ENCODE results near the gene TFAP2E.
"Not testable (repeated sequence)": the region's sequence is repeated elsewhere in the genome, so short reads cannot be mapped to it uniquely, and the experiment has no call there.

TFAP2E gene

DNA sequence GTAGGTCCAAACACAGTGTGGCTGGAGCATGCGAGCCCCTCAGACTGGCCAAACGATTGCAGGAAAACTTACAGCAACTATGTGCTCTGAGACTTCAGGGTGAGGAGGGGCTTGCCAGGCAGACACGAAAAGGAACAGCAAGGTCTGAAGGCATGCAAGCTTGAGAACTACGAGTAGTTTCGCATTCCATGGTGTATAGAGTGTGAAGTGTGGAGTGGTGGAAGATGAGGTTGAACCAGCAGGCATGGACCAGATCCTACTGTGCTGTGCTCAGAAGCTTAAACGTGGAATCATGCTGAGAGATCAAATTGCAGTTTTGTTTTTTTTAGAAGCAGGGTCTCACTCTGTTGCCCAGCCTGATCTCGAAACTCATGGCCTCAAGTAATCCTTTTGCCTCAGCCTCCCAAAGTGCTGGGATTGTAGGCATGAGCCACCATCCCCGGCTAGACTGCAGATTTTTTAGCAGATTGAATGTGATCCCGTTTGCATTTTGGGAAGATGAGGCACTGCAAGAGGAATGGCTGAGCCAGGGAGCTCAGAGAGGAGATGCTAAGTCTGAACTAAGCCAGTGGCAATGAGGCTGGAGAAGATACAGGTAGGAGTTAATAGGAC is 5.1 kb upstream of the TFAP2E start:
- H3K9ac ChIP-seq (ENCODE audit: low read depth, low read length) = no peak overlapping the region
- H3K4me1 ChIP-seq (ENCODE audit: control insufficient read depth, insufficient read depth, low read length) = peaks cover 8% of the 10 kb centered on the region
- H3K27me3 ChIP-seq (ENCODE audit: control insufficient read depth, insufficient read depth, low read length) = peaks cover 8% of the 10 kb centered on the region
- H3K9me3 ChIP-seq (replicated peaks; ENCODE audit: low read length) = no peaks in the 10 kb centered on the region
- no peak overlapping the region for H3K4me3 ChIP-seq (ENCODE audit: low read length)
- no peak overlapping the region for H3K4me2 ChIP-seq (ENCODE audit: low read length)
- peaks cover 31% of the 10 kb centered on the region for H3K36me3 ChIP-seq (ENCODE audit: insufficient read depth, low read length)

DNA sequence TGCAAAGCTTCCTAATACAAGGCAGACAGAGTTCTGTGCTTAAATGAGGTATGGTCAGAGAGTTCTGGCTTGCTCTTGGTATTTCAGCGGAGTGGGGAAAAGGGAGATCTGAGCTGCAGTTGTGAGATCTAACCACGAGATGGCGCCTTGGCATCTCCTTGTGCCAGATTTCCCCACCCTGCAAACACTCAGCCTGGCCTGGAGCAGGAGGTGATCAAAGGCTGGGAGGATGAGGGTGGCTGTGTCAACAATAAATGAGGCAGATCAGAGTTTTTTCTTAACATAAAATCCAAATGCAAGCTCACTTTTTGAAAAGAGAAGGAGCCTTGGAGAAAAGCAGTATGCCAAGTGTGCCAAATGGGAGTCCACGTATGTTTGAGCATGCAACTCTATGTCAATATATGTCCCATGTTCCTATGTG is 4.1 kb upstream of the TFAP2E start:
- no peaks in the 10 kb centered on the region for H3K9me3 ChIP-seq (replicated peaks; ENCODE audit: low read length)
- peaks cover 8% of the 10 kb centered on the region for H3K27me3 ChIP-seq (ENCODE audit: control insufficient read depth, insufficient read depth, low read length)
- no peak overlapping the region for H3K9ac ChIP-seq (ENCODE audit: low read depth, low read length)
- H3K4me2 ChIP-seq (ENCODE audit: low read length) = no peak overlapping the region
- H3K36me3 ChIP-seq (ENCODE audit: insufficient read depth, low read length) = peaks cover 23% of the 10 kb centered on the region
- no peak overlapping the region for H3K4me3 ChIP-seq (ENCODE audit: low read length)
- peaks cover 11% of the 10 kb centered on the region for H3K4me1 ChIP-seq (ENCODE audit: control insufficient read depth, insufficient read depth, low read length)

DNA sequence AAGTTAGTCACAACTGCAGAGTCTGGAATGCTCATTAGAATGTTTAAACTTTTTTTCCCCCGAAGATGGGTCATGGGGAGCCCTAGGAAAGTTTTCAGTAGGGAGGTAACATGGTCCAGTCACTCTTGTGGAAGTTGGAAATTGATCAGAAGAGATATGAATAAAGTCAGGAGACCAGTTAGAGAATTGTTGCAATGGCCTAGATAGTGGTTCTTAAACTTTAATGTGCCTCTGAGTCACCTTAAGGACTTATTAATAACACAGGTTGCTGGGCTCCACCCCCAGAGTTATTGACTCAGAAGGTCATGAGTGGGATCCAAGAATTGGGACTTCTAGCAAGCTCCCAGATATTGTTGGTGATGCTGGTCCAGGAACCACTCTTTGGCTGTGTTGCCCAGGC is 3.2 kb upstream of the TFAP2E start:
- H3K27me3 ChIP-seq (ENCODE audit: control insufficient read depth, insufficient read depth, low read length) = peaks cover 8% of the 10 kb centered on the region
- no peak overlapping the region for H3K4me3 ChIP-seq (ENCODE audit: low read length)
- H3K4me1 ChIP-seq (ENCODE audit: control insufficient read depth, insufficient read depth, low read length) = peaks cover 11% of the 10 kb centered on the region
- H3K9me3 ChIP-seq (replicated peaks; ENCODE audit: low read length) = no peaks in the 10 kb centered on the region
- H3K9ac ChIP-seq (ENCODE audit: low read depth, low read length) = no peak overlapping the region
- peaks cover 16% of the 10 kb centered on the region for H3K36me3 ChIP-seq (ENCODE audit: insufficient read depth, low read length)
- no peak overlapping the region for H3K4me2 ChIP-seq (ENCODE audit: low read length)

DNA sequence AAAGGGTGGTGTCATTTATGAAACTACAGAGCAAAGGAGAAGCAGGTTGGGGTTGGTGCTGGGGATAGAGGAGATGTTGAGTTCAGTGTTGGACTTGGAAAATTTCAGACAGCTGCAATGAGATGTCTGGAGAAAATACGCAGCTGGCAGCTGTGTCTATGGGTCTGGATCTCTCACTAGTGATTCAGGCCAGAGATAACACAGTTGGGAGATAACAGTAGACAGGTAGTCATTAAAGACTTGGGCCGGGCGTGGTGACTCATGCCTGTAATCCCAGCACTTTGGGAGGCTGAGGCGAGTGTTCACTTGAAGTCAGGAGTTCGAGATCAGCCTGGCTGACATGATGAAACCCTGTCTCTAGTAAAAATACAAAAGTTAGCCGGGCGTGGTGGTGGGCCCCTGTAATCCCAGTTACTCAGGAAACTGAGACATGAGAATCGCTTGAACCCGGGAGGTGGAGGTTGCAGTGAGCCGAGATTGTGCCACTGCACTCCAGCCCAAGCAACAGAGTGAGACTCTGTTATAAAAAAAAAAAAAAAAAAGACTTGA is 2.5 kb upstream of the TFAP2E start:
- peaks cover 11% of the 10 kb centered on the region for H3K4me1 ChIP-seq (ENCODE audit: control insufficient read depth, insufficient read depth, low read length)
- peaks cover 8% of the 10 kb centered on the region for H3K27me3 ChIP-seq (ENCODE audit: control insufficient read depth, insufficient read depth, low read length)
- no peaks in the 10 kb centered on the region for H3K9me3 ChIP-seq (replicated peaks; ENCODE audit: low read length)
- H3K36me3 ChIP-seq (ENCODE audit: insufficient read depth, low read length) = peaks cover 13% of the 10 kb centered on the region
- no peak overlapping the region for H3K9ac ChIP-seq (ENCODE audit: low read depth, low read length)
- H3K4me2 ChIP-seq (ENCODE audit: low read length) = no peak overlapping the region
- H3K4me3 ChIP-seq (ENCODE audit: low read length) = no peak overlapping the region

DNA sequence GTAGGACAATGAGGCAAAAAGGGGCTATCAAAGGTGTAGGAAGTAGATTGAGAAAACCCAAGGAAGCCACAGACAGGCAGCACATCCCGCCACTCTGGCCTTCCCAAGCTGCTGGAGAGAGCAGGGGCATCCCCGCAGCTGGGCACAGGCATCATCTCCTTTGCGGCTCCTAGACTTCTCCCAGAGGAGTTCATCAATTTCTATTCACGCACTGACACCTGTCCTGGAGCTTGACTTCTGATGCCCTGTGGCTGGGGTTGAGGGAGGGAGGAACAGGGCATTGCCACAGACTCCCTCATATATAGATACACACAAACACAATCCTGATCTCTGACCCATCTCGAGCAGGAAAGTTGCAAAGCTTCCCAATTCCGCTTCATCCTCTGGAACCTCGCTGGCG is 1.9 kb upstream of the TFAP2E start:
- no peak overlapping the region for H3K9ac ChIP-seq (ENCODE audit: low read depth, low read length)
- peaks cover 16% of the 10 kb centered on the region for H3K4me1 ChIP-seq (ENCODE audit: control insufficient read depth, insufficient read depth, low read length)
- no peak overlapping the region for H3K4me2 ChIP-seq (ENCODE audit: low read length)
- H3K9me3 ChIP-seq (replicated peaks; ENCODE audit: low read length) = no peaks in the 10 kb centered on the region
- H3K36me3 ChIP-seq (ENCODE audit: insufficient read depth, low read length) = peaks cover 9% of the 10 kb centered on the region
- H3K4me3 ChIP-seq (ENCODE audit: low read length) = no peak overlapping the region
- peaks cover 14% of the 10 kb centered on the region for H3K27me3 ChIP-seq (ENCODE audit: control insufficient read depth, insufficient read depth, low read length)

DNA sequence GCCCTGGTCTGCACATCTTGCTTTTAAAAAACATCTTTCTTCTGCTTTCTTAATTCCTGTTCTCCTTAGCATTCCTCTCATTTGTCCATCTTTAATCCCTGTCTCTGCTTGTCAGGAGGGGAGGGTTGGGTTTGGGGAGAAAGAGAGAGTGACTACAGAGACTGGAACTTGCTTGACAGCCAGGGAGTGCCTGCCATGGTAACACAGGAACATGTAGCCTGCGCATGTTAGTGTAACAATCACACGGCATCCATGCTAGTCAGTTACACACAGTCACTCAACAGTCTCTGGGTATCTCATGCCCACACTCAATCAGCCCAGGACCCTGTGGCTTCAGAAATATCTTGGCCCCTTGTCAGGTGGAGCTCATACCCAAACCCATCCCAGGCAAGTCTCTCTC is 818 bp upstream of the TFAP2E start:
- peaks cover 19% of the 10 kb centered on the region for H3K27me3 ChIP-seq (ENCODE audit: control insufficient read depth, insufficient read depth, low read length)

DNA sequence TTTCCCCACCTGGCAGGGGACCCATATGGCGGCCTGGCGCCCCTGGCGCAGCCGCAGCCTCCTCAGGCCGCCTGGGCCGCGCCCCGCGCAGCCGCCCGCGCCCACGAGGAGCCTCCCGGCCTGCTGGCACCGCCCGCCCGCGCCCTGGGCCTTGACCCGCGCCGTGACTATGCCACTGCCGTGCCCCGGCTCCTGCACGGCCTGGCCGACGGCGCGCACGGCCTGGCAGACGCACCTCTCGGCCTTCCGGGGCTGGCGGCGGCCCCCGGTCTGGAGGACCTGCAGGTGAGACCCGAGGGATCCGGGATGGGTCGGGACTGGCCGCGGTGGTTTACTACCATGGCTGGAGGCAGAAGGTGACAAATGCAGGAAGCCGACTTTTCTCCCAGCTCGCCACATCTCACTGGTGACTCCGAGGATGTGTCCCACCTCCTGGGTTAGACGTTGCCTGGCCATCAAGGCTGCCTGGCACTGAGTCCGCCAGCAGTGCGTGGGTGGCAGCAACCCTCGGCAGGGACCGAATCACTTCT is 1.1 kb downstream of the TFAP2E start:
- Histone ChIP-seq H3K9ac (ENCODE audit: low read depth, low read length) (peak overlapping the region; percentile 36), H3K4me1 (ENCODE audit: control insufficient read depth, insufficient read depth, low read length) (peaks cover 18% of the 10 kb centered on the region), H3K4me3 (ENCODE audit: low read length) (peak overlapping the region; percentile 79), H3K36me3 (ENCODE audit: insufficient read depth, low read length) (no peaks in the 10 kb centered on the region), H3K27me3 (ENCODE audit: control insufficient read depth, insufficient read depth, low read length) (peaks cover 21% of the 10 kb centered on the region), H3K4me2 (ENCODE audit: low read length) (peak overlapping the region; percentile 89), H3K9me3 (replicated peaks; ENCODE audit: low read length) (no peaks in the 10 kb centered on the region)

More for the DNA sequence above, 818 bp upstream of the TFAP2E start:
- Histone ChIP-seq H3K4me1 (ENCODE audit: control insufficient read depth, insufficient read depth, low read length) (peaks cover 18% of the 10 kb centered on the region), H3K9ac (ENCODE audit: low read depth, low read length) (no peak overlapping the region), H3K4me2 (ENCODE audit: low read length) (no peak overlapping the region), H3K4me3 (ENCODE audit: low read length) (no peak overlapping the region), H3K9me3 (replicated peaks; ENCODE audit: low read length) (no peaks in the 10 kb centered on the region), H3K36me3 (ENCODE audit: insufficient read depth, low read length) (no peaks in the 10 kb centered on the region)

DNA sequence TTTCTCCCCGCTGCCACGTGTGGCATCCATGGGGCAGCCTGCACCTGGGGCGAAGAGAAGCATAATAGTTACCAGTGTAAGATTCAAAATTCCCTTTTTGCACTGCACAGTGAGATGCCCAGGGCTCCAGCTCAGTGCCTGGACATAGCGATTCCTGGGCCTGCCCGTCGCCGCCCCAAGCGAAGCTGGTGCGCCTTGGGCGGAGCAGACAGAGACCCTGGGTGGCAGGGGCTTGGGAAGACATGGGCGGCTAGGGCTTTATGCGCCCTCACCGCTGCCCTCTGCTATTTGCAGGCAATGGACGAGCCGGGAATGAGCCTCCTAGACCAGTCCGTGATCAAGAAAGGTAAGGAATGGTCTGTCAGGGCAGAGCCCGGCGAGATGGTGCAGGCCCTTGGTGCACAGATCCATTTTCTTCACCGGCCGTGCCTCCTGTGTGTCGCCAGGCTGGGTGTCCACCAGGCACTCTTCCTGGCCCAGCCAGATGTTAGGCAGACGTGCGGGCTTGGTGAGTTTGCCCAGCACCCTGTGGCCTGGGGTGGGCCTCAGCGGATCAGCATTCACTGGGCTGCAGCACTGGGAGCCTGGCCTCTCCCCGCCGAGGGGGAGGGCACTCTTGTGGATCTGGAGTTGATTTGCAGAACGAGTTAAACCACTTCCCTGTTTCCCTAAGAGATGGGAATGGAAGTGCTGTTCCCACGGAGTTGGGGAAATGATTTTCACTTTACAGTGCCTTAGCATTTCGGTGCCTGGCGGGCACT is 1.7 kb downstream of the TFAP2E start:
- Histone ChIP-seq H3K4me3 (ENCODE audit: low read length) (no peak overlapping the region), H3K9ac (ENCODE audit: low read depth, low read length) (no peak overlapping the region), H3K9me3 (replicated peaks; ENCODE audit: low read length) (no peaks in the 10 kb centered on the region), H3K27me3 (ENCODE audit: control insufficient read depth, insufficient read depth, low read length) (peaks cover 21% of the 10 kb centered on the region), H3K36me3 (ENCODE audit: insufficient read depth, low read length) (no peaks in the 10 kb centered on the region), H3K4me1 (ENCODE audit: control insufficient read depth, insufficient read depth, low read length) (peaks cover 14% of the 10 kb centered on the region), H3K4me2 (ENCODE audit: low read length) (no peak overlapping the region)

DNA sequence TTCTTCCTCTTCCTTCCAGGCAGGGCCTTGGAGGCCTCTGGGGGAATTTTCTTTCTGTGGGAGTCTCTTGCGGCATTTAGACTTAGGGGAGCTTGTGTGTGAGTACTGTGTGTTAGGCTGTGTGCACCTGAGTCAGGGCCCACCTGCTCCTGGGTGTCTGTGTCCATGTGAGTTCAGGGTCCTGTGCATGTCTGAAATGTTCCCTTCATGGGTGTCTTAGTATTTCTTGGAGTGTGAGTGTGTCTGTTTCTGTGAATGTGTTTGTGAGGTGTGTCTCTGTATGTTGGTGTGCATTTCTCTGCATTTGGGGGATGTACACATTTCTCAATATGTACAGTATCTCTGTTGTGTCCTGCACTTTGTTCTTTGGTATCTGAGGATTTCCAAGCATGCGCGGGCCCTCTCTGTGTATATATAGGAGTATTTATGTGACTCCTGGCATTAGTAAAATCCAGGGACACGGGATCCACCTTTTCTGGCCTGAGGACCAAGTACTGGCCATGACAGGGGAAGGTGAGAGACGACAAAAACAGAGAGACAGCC is 2.4 kb downstream of the TFAP2E start:
- H3K36me3 ChIP-seq (ENCODE audit: insufficient read depth, low read length) = no peaks in the 10 kb centered on the region
- H3K4me2 ChIP-seq (ENCODE audit: low read length) = no peak overlapping the region
- H3K9me3 ChIP-seq (replicated peaks; ENCODE audit: low read length) = no peaks in the 10 kb centered on the region
- H3K4me1 ChIP-seq (ENCODE audit: control insufficient read depth, insufficient read depth, low read length) = peaks cover 9% of the 10 kb centered on the region
- no peak overlapping the region for H3K4me3 ChIP-seq (ENCODE audit: low read length)
- no peak overlapping the region for H3K9ac ChIP-seq (ENCODE audit: low read depth, low read length)
- peaks cover 21% of the 10 kb centered on the region for H3K27me3 ChIP-seq (ENCODE audit: control insufficient read depth, insufficient read depth, low read length)

DNA sequence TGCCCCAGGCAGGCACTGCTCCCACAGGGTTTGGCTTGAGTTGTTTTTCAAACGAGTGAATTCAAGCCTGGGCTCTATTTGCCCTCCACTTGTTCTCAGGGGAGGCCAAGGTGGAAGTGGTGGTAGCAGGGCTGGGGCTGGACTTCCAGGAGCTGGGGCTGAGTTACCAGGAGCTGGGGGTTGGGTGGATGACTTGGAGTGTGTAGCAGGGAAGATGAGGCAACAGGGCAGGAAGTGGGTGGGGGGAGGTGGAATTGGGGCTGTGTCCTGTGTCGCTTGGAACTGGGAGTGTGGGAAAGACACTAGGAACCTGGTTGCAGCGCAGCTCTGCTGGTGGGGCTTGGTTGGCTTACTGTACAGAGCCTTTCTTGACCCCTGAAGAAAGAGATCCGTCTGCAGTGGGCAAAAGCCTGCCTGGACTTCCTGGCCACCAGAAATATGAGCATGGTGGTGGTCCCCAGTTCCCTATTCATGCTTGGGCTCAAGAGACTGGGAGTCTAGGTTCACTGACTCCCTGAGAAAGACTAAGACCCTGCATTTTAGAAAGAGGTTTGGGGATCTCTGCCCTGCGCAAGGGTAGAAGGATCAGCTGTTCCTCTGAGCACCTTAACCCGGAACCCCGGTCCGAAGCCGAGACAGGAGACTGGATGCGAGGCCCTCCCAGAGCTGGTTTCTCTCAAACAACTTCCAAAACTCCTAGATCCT is 3.1 kb downstream of the TFAP2E start:
- Histone ChIP-seq H3K27me3 (ENCODE audit: control insufficient read depth, insufficient read depth, low read length) (peaks cover 21% of the 10 kb centered on the region), H3K4me3 (ENCODE audit: low read length) (no peak overlapping the region), H3K9me3 (replicated peaks; ENCODE audit: low read length) (no peaks in the 10 kb centered on the region), H3K9ac (ENCODE audit: low read depth, low read length) (no peak overlapping the region), H3K4me1 (ENCODE audit: control insufficient read depth, insufficient read depth, low read length) (peaks cover 9% of the 10 kb centered on the region), H3K4me2 (ENCODE audit: low read length) (no peak overlapping the region), H3K36me3 (ENCODE audit: insufficient read depth, low read length) (no peaks in the 10 kb centered on the region)

DNA sequence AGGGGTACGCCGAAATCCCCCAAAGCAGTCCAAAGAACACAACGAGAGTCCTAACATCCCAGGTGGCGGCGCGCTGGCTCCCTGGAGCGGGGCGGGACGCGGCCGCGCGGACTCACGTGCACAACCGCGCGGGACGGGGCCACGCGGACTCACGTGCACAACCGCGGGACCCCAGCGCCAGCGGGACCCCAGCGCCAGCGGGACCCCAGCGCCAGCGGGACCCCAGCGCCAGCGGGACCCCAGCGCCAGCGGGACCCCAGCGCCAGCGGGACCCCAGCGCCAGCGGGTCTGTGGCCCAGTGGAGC is 3.6 kb downstream of the TFAP2E start:
- H3K4me3 ChIP-seq (ENCODE audit: low read length); H3K36me3 ChIP-seq (ENCODE audit: insufficient read depth, low read length); H3K4me2 ChIP-seq (ENCODE audit: low read length); H3K4me1 ChIP-seq (ENCODE audit: control insufficient read depth, insufficient read depth, low read length); H3K9ac ChIP-seq (ENCODE audit: low read depth, low read length); H3K9me3 ChIP-seq (replicated peaks; ENCODE audit: low read length): not testable (repeated sequence)
- peaks cover 21% of the 10 kb centered on the region for H3K27me3 ChIP-seq (ENCODE audit: control insufficient read depth, insufficient read depth, low read length)
